HG03095 (cell line): Measurements from ENCODE around the gene CTCFL.
"Not testable (repeated sequence)": the region's sequence is repeated elsewhere in the genome, so short reads cannot be mapped to it uniquely, and the experiment has no call there.

Experiments
- ATAC-seq: cut with Tn5 transposase; IDR thresholded peaks from one replicate; pipeline ENCODE4 v1.9.1; 2021; ENCODE audit warnings: moderate library complexity; ENCODE audit not compliant: unreplicated experiment

The CTCFL gene

DNA sequence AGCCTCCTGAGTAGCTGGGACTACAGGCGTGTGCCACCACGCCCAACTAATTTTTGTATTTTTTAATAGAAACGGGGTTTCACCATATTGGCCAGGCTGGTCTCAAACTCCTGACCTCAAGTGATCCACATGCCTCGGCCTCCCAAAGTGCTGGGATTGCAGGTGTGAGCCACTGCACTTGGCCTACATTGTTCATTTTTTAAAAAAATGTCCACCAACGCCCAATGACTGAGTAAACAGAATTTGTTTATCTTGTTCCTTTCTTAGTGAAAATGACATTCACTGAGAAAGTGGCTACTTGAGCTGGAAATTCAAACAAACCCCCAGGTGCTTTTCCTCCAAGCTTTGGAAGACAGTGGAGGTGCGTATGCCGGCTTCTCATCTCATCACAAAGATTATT is 13.2 kb downstream of the CTCFL start:
- ATAC-seq: not testable (repeated sequence)

DNA sequence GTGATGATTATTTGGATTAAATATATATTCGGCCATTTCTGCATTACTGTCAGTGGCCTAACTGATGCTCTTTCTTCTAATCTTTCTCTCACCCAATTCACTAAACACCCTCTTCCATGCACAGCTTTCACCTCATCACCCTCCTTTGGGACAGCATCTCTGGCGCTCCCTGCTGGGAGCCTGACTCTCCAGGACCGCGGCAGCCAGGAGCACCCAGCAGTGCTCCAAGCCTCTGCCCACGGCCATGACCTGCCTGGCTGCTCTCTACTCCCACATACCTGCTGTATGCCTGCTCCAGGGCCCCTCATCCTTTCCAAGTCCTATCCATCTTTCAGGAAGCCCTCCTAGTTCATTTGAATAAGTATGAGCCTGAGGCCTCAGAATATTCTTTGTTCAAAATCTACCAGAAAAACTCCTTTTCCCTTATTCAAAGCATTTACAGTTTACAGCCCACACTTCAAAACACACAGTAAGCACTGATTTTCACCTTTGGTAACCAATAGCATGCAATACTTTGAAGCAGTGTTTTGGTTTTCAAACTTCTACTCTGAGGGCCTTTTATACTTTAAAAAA is 15.2 kb downstream of the CTCFL start:
- ATAC-seq: no peak

DNA sequence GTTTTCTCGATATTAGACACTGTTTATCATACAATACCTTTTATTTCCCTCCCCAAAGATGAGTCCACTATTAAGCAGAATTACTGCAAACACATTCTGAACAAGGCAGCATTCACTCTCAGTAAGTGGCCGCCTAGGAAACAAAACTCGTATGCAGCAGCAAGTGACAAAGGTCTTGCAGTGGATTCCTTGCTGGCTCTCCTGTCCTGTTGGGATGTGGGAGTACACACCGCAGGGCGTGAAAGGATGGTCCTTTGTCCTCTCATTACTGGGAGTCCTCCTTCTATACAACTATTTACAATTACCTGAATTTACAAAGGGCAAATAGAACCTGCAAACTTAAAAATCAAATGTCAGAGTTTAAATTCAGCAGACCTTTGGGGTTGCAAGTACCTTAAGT is 16.1 kb downstream of the CTCFL start:
- no peak for ATAC-seq

DNA sequence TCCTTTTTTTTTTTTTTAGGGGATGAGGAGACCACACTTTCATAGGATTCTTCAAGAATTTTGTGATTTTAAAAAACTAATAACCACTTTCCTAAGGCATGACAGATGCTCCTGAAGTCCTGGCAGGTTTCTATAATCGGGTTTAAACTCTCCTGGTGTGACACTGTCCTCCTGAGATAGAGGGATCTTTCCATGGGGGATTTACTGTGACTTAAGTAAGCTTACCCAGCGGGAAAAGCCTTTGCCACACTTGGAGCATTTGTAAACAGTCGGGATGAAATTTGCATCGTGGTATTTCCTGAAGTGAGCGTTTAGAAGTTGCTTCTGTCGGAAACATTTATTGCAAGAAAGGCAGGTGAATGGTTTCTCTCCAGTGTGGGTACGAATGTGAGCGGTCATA is 16.6 kb downstream of the CTCFL start:
- no peak for ATAC-seq

DNA sequence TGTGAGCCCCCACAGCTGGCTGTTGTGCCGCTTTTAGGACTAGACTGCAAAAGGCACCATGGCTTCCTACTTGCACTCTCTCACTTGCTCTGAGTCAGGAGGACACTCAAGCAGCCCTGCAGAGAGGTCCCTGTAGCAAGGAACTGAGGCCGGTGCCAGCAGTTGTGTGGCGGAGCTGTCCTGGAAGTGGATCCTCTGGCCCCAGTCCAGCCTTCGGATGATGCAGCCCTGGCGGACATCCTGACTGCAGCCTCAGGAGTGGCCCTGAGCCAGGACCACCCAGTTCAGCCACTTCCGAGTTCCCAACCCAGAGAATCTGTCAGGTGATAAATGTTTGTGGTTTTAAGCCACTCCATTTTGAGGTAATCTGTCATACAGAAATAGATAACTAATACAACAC is 17.5 kb downstream of the CTCFL start:
- no peak for ATAC-seq

DNA sequence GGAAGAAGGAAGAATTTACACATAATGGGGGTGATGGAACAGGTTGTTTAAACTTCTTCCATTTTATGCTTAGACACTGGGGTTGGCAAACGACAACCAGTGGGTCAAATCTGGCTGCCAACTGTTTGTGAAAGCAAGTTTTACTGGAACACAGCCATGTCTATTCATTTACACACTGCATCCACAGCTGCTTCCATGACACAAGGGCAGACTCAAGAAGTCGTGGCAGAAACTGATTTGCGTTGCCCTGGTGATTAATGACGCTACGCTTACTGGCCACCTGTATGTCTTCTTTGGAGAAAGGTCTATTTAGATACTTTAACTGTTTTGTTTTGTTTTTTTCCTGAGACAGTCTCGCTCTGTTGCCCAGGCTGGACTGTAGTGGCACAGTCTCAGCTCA is 19.0 kb downstream of the CTCFL start:
- no peak for ATAC-seq

DNA sequence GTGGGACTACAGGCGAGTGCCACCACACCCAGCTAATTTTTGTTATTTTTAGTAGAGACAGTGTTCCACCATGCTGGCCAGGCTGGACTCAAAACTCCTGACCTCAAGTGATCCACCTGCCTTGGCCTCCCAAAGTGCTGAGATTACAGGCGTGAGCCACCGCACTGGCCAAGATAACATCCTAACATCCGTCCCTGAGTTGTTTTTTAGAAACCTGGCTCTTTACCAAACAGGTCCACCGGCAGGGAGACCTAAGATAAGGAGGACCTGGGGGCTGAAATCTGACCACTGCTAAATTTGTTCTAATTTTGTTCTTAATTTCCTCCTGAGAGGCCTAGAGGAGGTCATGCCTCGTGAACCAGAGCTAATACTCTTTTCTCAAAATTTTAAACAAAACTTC is 20.5 kb downstream of the CTCFL start:
- ATAC-seq: no peak

DNA sequence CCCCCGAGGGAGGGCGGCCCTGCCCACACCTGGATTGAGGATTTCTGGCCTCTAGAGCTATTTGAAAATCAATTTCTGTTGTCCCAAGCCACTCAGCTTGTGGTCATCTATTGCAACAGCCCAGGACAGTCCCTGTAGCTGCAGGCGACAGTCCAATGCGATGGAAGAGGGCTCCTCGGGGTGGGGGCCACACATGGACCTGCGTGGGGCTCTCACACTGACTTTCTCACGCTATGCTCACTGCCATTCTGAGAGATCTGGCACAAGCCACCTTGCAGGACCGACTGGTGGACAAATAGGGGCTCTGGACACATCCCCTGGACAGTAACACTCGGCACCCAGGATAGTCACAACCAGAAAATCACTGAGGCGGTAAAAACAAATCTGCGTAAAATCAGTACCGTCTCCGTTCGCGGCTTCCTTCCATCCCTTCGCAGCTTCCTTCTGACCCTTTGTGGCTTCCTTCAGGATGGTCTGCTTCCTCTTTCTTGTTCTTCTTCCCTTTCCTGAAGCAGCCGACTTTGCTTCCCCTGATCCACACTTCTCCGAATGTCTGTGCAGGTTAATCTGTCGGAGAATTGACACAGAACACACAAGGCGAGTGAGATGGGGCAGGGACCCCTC is 21.8 kb downstream of the CTCFL start:
- no peak for ATAC-seq

DNA sequence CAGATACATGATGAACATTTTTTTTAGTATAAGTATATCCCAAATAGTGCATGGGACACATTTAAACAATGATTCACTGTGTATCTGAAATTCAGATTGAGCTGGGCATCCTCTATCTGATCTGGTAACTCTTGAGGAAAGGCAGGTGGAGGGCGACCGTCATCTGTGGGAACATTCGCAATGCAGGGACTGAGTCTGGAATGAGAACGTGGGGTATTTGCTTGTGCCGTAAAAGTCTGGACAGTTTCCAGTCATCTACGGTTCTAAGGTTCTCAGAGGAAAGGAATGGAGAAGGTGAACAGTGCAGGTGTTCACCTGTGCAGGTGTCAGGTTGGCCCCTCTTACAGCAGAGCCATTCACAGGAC is 22.6 kb downstream of the CTCFL start:
- ATAC-seq: no peak

DNA sequence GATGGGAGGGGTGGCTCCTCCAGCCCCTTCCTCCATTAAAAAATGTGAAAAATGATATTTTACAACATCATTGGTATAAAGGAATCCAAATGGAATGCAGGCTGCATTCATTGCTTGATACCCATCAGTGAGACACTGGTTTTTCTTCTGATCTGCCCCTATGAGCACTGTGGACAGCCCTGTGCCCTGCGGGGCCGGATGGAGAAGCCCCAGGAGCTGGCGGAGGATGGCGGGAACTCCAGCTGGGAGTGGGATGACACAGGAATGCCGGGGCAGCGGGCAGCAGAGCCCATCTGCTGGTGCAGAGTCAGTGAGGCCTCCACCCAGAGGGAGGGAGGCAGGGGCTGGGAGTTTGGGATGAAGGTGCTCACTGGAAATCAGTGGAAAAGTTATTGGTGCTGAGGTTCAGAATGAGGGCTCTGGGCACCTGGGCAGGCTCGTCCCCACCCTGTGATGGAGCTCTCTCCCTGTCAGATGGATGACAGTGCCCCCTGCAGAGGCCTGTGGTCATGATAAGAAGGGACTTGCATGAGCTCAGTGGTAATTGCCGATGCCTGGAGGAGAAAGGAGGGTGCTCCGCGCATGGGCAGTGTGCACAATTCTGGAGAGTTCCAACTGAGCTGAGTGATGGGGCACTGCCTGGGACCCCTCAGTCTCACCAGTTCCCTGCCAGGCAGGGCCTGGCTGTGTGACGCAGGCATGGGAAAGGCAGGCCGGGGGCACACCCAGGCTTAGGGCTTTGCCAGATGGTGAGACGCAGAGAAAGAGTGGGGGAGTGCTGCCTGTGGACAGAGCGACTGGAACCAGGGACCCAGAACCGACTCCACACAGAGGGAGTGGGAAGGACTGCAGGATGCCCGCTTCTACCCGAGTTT is 23.2 kb downstream of the CTCFL start:
- no peak for ATAC-seq

DNA sequence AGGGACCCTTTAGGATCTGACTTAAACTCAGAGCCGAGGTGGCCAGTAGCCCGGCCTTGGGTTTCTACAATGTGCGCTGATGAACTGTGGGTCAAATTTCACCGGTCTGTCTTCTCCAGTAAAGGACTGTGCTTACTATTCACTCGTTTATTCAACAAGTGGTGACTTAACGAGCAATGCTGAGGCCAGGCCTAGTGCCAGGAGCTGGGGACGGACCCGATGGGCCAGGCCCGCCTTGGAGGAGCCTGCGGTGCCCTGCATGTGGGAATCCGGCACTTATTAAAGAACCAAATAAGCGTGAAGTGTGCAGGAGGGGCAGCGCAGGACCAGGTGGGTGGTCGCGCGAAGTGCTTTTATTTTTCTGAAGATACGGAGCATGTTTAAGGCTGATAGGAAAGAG is 24.0 kb downstream of the CTCFL start:
- ATAC-seq: no peak

DNA sequence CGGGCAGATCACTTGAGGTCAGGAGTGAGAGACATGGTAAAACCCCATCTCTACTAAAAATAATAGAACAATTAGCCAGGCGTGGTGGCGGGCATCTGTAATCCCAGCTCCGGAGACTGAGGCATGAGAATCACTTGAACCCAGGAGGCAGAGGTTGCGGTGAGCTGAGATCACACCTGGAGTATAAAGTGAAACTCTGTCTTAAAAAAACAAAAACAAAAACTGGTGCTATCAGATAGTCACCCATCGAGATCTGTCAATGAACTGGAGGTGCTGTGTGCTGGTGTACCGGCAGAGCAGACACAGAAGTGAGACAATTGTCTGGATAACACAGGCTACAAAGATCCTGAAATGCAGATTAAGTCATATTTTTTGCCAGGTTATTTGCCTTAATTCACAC is 24.7 kb downstream of the CTCFL start:
- ATAC-seq: no peak

DNA sequence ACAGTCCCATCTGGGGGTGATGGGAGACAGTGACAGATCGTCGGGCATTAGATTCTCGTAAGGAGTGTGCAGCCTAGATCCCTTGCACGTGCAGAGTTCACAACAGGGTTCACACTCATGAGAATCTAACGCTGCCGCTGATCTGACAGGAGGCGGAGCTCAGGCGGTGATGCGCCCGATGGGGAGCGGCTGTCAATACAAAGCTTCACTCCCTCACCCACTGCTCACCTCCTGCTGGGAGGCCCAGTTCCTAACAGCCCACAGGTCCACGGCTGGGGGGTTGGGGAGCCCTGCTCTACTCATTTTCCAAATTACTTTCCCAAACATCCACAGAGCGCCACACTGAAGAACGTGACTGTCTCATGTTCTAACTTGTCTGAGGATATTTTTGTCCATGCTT is 25.3 kb downstream of the CTCFL start:
- no peak for ATAC-seq

DNA sequence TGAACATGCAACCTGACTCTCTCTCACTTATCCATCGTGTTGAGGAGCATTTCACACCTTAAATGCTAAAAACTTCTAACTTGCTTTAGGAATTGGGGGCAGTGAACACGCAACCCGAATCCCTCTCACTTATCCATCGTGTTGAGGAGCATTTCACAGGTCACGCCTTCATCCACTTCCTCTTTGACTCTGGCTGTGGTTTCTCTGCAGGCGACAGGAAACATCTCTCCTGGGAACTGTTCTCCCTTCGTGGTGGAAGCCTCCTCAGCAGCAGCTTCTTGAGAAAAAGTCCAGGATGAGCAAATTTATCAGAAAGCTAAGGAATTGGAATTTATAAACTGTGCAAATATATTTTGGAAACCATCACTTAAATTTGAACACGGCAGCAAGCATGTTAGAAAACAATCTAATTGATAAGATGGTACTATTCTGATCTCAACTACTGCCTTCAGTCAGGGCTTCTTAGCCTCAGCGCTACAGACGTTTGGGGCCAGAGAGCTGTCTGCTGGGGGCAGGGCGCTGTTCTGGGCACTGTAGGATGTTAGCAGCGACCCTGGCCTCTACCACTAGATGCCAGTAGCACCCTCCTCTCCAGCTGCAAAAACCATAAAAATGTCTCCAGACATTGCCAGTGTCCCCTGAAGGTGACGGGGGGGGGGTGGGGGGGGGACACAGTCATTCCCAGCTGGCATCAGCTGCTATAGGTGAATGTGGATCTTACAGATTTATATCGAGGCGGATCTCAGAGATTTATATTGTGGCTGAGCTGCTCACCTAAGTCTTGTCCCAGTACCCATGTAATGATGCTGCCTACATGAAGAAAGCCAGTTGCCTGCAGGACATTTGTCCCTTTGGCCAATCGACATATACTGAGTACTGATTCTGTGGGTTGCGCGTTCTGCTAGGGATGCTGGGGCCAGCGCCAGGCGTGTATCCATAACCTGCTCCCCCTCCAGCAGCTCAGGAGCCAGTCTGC is 26.2 kb downstream of the CTCFL start:
- ATAC-seq: no peak

DNA sequence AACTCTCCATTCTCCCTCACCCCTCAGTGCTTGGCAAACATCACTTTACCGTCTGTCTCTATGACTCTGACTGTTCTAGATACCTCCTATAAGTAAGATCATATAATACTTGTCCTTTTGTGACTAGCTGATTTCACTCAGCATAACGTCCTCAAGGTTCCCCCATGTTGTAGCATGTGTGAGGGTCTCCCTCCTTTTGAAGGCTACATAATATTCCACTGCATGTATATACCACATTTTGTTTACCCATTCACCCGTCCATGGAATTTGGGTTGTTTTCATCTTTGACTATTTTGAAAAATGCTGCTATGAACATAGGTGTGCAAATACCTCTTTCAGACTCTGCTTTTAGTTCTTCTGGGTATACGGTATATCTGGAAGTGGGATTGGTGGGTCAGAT is 28.3 kb downstream of the CTCFL start:
- no peak for ATAC-seq

DNA sequence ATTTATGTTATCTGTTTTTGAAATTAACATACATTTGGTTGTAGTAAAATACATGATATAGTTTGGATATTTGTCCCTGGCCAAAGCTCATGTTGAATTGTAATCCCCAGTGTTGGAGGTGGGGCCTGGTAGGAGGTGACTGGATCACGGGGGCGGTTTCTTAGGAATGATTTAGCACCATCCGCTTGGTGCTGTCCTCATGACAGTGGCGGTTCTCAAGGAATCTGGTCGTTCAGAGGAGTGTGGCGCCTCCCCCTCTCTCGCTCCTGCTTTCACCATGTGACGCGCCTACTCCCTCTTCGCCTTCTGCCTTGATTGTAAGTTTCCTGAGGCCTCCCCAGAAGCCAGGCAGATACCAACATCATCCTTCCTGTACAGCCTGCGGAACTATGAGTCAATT is 29.0 kb downstream of the CTCFL start:
- no peak for ATAC-seq

DNA sequence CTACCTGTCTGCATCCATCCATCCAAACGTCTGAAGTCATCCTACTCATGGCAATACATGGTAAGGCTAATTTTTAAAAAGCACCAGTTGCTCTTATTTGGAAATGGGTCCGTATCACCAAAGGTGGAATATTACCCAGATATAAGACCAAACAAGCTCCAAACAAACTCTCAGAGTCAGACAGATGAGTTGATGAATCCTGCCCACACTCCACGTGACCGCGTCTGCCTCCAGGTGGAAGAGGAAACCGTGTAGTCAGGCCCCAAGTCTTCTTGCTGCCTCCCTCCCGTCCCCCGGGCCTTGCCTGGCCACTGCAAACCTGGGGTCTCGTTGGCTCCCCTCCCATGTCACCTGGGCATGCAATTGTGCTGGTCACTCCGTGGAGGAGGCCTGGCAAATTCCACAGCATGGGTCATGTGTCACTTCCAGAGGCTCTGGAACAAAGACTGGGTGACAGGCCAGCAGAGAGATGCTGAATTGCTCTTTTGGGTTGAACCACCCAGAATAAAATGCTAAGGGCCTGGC is 31.8 kb downstream of the CTCFL start:
- ATAC-seq: no peak

DNA sequence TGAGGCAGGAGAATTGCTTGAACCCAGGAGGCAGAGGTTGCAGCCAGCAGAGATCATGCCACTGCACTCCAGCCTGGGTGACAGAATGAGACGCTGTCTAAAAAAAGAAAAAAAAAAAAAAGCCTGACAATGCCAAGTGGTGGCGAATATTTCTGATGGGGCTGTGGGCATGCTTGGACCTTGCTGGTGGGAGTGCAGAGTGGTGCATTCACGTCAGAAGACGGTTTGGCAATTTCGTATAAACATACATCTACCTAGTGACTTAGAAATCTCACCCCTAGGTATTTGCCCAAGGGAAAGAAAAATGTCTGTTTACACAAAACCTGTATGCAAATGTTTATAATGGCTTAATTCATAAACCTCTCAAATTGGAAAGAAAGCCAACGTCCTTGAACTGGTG is 33.6 kb downstream of the CTCFL start:
- no peak for ATAC-seq

DNA sequence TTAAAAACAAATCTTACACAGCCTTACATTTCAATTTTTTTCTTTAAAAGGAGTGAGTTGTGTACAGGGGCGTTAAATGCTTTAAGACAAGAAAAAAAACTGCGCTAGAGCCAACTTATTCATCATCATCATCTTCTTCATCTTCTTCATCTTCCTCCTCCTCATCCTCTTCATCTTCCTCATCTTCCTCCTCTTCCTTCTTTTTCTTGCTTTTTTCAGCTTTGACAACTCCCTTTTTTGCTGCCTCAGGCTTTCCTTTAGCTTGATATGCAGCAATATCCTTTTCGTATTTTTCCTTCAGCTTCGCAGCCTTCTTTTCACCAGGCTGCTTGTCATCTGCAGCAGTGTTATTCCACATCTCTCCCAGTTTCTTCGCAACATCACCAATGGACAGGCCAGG is 36.7 kb downstream of the CTCFL start:
- not testable (repeated sequence) for ATAC-seq

DNA sequence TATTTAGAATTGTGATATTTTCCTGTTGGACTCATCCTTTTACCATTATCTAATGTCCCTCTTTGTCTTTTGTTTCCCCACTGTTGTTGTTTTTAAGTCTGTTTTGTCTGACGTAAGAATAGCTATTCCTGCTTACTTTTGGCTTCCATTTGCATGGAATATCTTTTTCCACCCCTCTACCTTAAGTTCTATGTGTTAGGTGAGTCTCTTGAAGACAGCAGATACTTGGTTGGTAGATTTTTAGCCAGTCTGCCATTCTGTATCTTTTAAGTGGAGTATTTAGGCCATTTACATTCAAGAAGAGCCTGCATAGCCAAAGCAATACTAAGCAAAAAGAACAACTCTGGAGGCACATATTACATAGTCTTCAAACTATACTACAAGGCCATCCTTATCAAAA is 39.2 kb downstream of the CTCFL start:
- no peak for ATAC-seq

DNA sequence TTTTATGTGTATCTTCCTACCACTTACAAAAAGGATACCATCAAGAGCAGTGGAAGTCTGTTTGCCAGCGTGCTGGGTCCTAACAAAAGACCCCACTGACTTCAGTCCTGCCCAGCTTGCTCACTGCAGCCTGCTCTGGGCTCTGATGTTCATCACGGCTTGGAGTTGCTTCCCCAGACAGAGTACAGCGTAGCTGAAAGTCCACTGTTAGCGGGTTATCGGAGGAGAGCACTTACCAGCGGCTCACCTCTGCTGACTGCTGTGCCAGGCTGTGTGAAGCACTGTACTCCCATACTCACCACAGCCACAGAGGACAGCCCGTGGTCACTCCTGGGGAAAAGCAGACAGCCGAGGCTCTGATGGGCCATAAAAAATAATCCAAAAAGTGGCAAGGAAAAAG is 40.2 kb downstream of the CTCFL start:
- ATAC-seq: no peak
